M059J (cell line): ENCODE results near the gene ENDOD1. TPM values are rescaled to one million over a fixed set of nuclear protein-coding genes. Genes with fewer than 3 reads are reported as not detected.
A peak's percentile ranks its signal among the peaks of the same experiment; 100 is the strongest.

ENCODE experiments used
- DNase-seq: peaks from one replicate; pipeline ENCODE4 v3.0.0-alpha.2; 2012; ENCODE audit warnings: low read depth
- total RNA-seq: library from RNA; depleted of rRNA; stranded (reverse); fragments of >200 nt; shearing (Covaris generic); gene quantifications from 2 replicates; pipeline ENCODE4 v1.2.3, GENCODE V29; 2014

The ENDOD1 gene
- total RNA-seq, 1 experiment from 2014 or later = 19.0 TPM

DNA sequence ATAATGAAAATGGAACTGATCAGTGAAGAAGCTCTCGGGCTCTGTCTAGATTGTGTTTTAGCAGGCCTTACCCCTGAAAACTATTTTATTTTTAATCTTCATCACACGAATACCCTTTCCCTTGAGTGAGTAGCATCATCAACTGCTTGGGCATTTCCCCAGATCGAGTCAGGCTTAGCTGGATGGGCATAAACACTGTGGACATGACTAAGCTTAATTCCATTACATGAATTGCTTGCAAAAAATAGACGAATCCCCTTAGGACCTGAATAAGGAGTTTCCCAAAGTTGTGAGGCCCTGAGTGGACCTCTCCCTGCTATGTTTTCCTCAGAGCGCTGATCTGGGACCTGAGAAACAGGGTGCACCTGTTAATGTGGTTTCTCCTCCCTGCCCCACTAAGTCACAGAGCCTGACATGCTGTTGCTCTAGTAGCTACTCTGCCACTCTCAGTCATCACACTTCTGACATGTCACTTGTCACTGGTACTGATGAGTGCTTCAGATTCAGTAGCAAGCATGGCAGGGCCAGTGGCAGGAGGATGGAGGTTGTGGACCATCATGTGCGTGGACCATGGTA lies 53.5 kb downstream of the ENDOD1 start:
- DNase-seq = peak; percentile 36

DNA sequence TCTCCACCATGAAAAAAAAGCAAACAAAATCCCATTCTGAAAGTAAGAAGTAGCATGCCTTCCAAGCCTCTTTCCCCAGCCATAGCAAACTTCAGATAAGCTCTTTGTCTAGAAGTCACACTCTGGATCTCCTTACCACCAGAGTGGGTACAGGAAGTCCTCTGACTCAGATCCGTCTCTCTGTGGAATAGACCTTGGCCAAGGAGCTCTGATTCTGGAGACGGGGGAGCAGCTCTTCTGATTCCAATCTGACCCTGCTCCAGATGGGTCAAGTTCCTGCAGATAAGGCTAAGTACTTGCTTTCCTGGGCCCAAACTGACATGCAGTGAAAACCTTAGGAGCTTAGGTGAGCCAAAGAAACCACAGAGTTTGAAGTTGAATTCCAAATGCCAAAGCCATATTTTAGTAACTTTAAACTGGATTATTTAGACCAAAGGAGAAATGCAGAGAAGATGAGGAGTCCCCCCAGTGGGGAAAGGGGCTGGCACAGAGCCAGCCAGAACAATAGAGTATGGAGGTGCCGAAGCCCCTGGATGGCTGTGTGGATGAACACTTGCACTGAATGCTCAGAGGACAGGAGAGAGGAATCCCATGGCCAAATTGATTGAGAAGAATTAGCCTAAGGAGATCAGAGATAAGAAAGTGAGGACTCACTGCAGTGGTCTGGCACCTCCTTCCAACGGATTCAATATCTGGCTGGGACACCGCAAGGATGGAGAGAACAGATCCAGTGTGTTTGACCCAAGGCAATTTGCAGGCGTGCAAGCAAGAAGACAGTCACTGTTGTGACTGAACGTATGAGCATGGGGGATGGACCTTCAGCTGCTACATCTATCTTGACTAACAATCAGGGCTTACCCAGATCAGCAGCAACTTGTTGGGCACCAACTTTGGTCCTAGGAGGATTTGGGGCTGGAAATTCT lies 54.9 kb downstream of the ENDOD1 start:
- peak; percentile 36 for DNase-seq

GRCh38 chr11:95145430-95146060 lies 55.9 kb downstream of the ENDOD1 start:
- DNase-seq = no peak

DNA sequence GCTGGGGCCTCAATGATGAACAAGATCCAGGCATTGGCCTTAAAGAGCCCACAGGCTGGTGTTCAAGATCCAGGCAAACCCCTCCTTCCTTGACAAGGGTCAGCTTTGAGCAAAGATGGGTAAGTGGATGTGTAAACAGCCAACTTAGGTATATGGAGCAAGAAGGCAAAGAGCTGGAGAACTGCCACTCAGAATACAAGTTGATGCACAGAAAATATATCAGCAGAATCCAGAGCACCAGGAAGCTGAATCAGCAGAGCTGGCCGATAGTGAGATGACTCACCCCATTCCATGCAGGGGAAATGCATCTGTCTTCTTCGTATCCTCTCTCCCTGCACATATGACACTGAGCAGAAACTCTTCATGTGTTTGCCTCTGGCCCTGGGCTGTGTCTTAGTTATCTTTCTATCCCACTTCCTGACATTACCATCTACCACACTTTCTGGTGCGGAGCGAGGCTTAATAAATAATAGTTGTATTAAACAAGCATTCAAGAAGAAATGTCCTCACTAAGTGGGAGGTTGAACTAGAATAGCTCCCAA lies 57.8 kb downstream of the ENDOD1 start:
- peak; percentile 81 for DNase-seq

DNA sequence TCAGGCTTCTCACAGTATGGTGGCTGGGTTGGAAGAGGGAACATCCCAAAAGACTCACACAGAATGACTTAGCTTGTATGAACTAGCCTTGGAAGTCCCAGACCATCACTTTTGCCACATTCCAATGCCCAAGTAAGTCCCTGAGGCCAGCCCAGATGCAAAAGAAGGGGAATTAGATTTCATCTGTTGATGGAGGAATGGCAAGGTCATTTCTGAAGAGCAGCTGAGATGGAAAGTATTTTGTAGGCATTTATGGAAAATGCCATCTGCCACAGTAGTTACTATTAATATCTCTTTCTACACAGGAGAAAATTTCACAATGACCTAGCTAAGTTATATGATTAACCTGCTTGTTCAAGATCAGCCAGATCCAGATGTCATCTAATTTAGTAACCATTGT lies 58.8 kb downstream of the ENDOD1 start:
- no peak for DNase-seq

DNA sequence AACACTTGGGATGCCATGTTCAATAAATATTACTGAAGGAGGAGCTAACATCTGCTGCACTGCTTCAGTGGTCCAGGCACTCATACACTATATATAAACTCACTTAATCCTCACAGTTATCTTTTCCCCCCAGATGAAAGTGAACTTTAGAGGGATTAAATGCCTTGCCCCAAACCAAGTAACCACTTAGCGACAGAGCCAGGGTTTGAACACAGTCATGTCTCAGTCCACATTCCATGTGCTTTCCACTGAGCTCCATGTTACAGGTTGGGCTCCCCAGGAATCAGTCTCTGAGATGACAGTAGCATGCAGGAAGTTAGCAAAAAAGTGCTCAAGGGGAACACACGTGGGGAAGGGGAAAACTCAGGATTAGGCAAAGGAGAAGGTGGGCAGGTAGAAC lies 59.3 kb downstream of the ENDOD1 start:
- no peak for DNase-seq

- peak; percentile 68 for DNase-seq
These were observed 60.2 kb downstream of the ENDOD1 start for GRCh38 chr11:95149651-95150364.

DNA sequence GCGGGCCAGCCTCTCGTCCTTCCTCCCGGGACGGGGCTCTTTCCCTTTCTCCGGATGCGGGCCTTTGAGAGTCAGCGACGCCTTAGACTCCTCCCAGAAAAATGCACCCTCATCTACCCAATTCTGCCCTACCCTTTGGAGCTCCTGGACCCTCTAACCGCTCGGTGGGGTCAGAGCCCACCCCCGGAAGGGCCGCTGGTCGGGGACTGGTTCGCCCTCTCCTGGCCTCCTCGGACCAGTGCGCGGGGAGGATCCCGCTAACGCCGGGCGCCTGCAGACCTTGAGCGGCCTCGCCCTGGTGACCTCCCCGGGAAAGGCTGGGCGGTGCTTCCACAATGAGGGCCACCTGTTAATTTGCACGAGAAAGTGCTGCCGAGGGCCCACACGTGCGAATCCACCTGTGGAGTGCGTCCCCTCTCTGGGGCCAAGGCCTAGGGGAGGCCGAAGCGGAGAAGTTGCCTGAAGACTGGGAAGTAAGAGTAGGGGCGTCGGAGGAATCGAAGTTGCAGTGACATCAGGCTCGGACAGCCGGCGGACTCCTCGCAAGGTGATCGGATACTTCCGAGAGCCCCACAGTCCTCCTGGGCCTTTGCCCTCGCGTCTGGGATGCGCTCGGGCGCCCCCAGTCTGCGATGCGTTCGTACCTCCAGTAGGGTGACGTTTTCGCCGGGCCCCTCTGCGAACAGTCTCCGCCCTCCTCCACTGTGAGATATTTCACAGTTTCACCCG lies 61.5 kb downstream of the ENDOD1 start:
- peak; percentile 87 for DNase-seq

DNA sequence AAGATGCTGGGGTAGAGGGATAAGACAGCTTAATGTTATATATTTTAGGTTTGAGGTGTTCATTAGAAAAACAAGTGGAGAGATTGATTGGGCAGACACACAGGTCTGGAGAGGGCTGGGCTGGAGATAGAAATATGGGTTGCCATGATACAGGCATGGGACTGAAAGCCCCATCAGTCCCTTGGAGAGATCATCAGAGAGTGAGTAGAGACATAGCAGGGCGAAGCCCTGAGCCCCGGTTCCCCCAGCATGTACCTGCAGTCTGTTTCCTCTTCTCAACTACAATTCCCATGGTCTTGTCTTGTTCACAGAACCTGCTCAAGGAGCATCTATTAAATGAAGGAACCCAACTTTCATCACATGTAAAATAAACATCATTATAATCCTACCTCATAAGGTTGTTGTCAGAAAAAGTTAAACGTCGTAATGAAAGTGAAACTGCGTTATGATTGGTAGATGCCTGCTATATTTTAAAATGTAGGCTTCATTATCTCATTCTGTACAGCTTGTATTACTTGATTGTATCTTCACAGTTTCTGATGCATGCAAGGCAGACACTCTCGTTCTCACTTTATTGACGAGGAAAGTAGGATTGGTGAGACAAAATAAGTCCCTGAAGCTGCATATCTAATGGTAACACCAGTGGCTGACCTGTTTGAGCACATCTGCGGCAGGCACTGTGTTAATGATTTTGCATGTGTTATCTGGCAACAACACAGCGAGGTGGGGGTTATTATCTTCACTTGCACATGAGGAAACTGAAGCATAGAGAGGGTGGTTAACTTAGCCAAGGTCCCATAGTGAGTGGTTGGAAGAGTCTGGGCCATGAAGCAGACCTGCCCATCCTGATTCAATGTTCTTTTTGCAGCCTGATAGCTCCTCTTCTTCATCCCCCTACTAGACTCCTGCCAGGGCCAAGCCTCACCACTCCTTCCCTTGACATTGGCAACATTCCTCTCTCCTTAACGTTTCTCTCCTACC lies 63.5 kb downstream of the ENDOD1 start:
- no peak for DNase-seq

- DNase-seq = no peak
These were observed 64.2 kb downstream of the ENDOD1 start for GRCh38 chr11:95153857-95154246.

- DNase-seq = peak; percentile 45
These were observed 64.9 kb downstream of the ENDOD1 start for GRCh38 chr11:95154514-95154913.

GRCh38 chr11:95155385-95155784 lies 65.7 kb downstream of the ENDOD1 start:
- DNase-seq = no peak

GRCh38 chr11:95156133-95156721 lies 66.6 kb downstream of the ENDOD1 start:
- DNase-seq = no peak

- no peak for DNase-seq
These were observed 67.4 kb downstream of the ENDOD1 start for GRCh38 chr11:95156916-95157541.

- DNase-seq = no peak
These were observed 68.2 kb downstream of the ENDOD1 start for GRCh38 chr11:95157824-95158223.

DNA sequence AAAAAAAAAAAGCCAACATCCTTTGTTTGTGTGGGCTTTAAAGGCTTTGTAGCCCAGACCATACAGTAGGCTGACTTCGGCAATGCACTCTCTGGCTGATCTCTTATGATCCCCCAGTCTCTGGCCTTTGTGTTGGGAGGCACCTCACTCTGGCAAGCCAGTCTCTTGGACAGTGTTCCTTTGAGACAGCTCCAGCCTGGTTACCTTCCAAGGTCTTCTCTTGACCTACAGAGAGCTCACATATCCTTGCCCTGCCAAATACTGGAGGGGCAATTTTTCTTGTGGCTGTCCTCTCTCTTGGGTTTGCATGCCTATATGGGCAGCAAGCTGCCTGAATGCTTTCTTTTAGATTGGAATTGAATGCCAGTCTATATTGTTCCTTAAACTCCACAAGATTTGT lies 71.6 kb downstream of the ENDOD1 start:
- DNase-seq = no peak

DNA sequence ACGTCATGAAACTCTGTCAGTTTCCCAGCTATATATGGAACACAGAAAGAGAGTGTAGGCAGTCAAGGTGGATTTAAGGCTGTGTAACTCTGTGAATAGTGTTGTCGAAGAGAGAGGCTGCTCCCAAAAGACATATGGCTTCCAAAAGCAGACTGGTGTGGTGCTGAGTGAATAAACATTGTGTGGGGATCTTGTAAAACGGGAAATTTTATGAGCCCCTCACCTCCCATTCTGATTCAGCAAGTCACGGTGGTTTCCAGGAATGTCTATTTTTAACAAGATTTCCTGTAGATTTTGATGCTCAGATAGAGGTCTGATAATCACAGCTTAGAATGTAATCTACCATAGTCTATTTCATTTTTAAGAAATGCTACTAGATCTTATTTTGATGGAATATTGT lies 73.5 kb downstream of the ENDOD1 start:
- no peak for DNase-seq

GRCh38 chr11:95165638-95166037 lies 76.0 kb downstream of the ENDOD1 start:
- no peak for DNase-seq

GRCh38 chr11:95166781-95167180 lies 77.1 kb downstream of the ENDOD1 start:
- DNase-seq = no peak
